Thoracic aorta (tissue), 2 donors: ENCODE results near the gene NPEPL1. TPM values are rescaled to one million over a fixed set of nuclear protein-coding genes. Genes with fewer than 3 reads are reported as not detected.
"Not testable (repeated sequence)": the region's sequence is repeated elsewhere in the genome, so short reads cannot be mapped to it uniquely, and the experiment has no call there.

Source experiments
- ATAC-seq: fragments of 150-250 bp; one replicate; pipeline ENCODE4 v1.8.0; 2017; ENCODE audit warnings: low read depth; ENCODE audit not compliant: insufficient number of reproducible peaks, low FRiP score
- DNase-seq: peaks from one replicate; pipeline ENCODE4 v3.0.0-alpha.2; 2020; ENCODE audit warnings: low spot score
- H3K27ac ChIP-seq, 2 donors: fragments of 200-600 bp; sonication (generic); 1 replicate in 1 of 2; 2 replicates in 1 of 2; pipeline ENCODE4 v1.5.1; 2016; ENCODE audit warnings: mild to moderate bottlenecking in 2 of 2, moderate library complexity in 2 of 2
- H3K27me3 ChIP-seq: fragments of 200-600 bp; sonication (generic); replicated peaks from 2 replicates; pipeline ENCODE4 v1.6.0; 2016; ENCODE audit warnings: mild to moderate bottlenecking; ENCODE audit not compliant: insufficient read depth
- H3K36me3 ChIP-seq: fragments of 200-600 bp; sonication (generic); one replicate; pipeline ENCODE4 v1.5.1; 2016
- H3K4me1 ChIP-seq, 2 donors: fragments of 200-600 bp; sonication (generic); 1 replicate in 1 of 2; 2 replicates in 1 of 2; pipeline versions ENCODE4 v1.5.1 to v1.6.0; 2016; ENCODE audit warnings: low read depth in 2 of 2, mild to moderate bottlenecking in 1 of 2; ENCODE audit not compliant: control insufficient read depth in 1 of 2
- H3K4me3 ChIP-seq: fragments of 200-600 bp; sonication (generic); 2 replicates; pipeline ENCODE4 v1.5.1; 2016; ENCODE audit warnings: mild to moderate bottlenecking
- H3K9me3 ChIP-seq: fragments of 200-600 bp; sonication (generic); 2 replicates; pipeline ENCODE4 v1.5.1; 2016
- CTCF ChIP-seq: fragments of 200-600 bp; sonication (generic); IDR thresholded peaks from one replicate; pipeline ENCODE4 v1.5.1; 2019; ENCODE audit warnings: antibody characterized with exemption
- total RNA-seq, 2 donors: library from RNA; depleted of rRNA; stranded (reverse); fragments of >200 nt; gene quantifications; one replicate each; pipeline versions ENCODE4 v1.1.0 to v1.2.3, GENCODE V29; 2016

Gene NPEPL1
- total RNA-seq, 2 donors from 2014 or later: 47.1 to 59.4 TPM

GRCh38 chr20:58647162-58647795 is 45.3 kb upstream of the NPEPL1 start:
- DNase-seq (no peak), ATAC-seq (no peak)
- Histone ChIP-seq H3K36me3 (no peaks in the 10 kb centered on the region), H3K27ac (peak overlapping the region; percentile 61 to 67), H3K27me3 (no peaks in the 10 kb centered on the region), H3K4me1 (peaks cover 7 to 38% of the 10 kb centered on the region in 2 donors), H3K4me3 (no peak overlapping the region), H3K9me3 (no peaks in the 10 kb centered on the region)
- TF ChIP-seq CTCF: no peak

- peak; percentile 58 for ATAC-seq
- no peak for TF ChIP-seq CTCF
- Histone ChIP-seq H3K9me3 (no peaks in the 10 kb centered on the region), H3K4me3 (no peak overlapping the region), H3K4me1 (peaks cover 11 to 45% of the 10 kb centered on the region in 2 donors), H3K27me3 (no peaks in the 10 kb centered on the region), H3K36me3 (no peaks in the 10 kb centered on the region), H3K27ac (peak overlapping the region; percentile 61 to 67)
- DNase-seq: no peak
Measured at GRCh38 chr20:58647796-58648501, 44.7 kb upstream of the NPEPL1 start.

- not testable (repeated sequence) for H3K36me3 ChIP-seq, DNase-seq, H3K27me3 ChIP-seq, H3K9me3 ChIP-seq, ATAC-seq, H3K4me3 ChIP-seq
- Histone ChIP-seq H3K27ac (peak overlapping the region in 1 of 2 donors; percentile 93), H3K4me1 (peaks cover 16 to 50% of the 10 kb centered on the region in 2 donors)
Measured at GRCh38 chr20:58648502-58648825, 44.1 kb upstream of the NPEPL1 start.

- no peak for DNase-seq
- peak overlapping the region; percentile 96 for H3K4me3 ChIP-seq
- ATAC-seq: no peak
- no peaks in the 10 kb centered on the region for H3K36me3 ChIP-seq
- no peaks in the 10 kb centered on the region for H3K9me3 ChIP-seq
- peaks cover 25 to 53% of the 10 kb centered on the region in 2 donors for H3K4me1 ChIP-seq
- peak overlapping the region; percentile 93 for H3K27ac ChIP-seq
- no peaks in the 10 kb centered on the region for H3K27me3 ChIP-seq
- no peak for TF ChIP-seq CTCF
Measured at GRCh38 chr20:58649288-58650180, 43.1 kb upstream of the NPEPL1 start.

GRCh38 chr20:58650181-58650775 is 42.3 kb upstream of the NPEPL1 start:
- peaks cover 29 to 53% of the 10 kb centered on the region in 2 donors for H3K4me1 ChIP-seq
- H3K27ac ChIP-seq: peak overlapping the region; percentile 93
- ATAC-seq: peak; percentile 2
- H3K9me3 ChIP-seq: no peaks in the 10 kb centered on the region
- H3K4me3 ChIP-seq: peak overlapping the region; percentile 96
- H3K36me3 ChIP-seq: no peaks in the 10 kb centered on the region
- TF ChIP-seq CTCF: no peak
- no peak for DNase-seq
- no peaks in the 10 kb centered on the region for H3K27me3 ChIP-seq
